ENCODE results near the gene GNAZ. TPM values are rescaled to one million over a fixed set of nuclear protein-coding genes. Genes with fewer than 3 reads are reported as not detected.

The GNAZ gene
- total and polyA plus RNA-seq, 2 experiments from 2014 or later, result 0.24 to 0.65 TPM

DNA sequence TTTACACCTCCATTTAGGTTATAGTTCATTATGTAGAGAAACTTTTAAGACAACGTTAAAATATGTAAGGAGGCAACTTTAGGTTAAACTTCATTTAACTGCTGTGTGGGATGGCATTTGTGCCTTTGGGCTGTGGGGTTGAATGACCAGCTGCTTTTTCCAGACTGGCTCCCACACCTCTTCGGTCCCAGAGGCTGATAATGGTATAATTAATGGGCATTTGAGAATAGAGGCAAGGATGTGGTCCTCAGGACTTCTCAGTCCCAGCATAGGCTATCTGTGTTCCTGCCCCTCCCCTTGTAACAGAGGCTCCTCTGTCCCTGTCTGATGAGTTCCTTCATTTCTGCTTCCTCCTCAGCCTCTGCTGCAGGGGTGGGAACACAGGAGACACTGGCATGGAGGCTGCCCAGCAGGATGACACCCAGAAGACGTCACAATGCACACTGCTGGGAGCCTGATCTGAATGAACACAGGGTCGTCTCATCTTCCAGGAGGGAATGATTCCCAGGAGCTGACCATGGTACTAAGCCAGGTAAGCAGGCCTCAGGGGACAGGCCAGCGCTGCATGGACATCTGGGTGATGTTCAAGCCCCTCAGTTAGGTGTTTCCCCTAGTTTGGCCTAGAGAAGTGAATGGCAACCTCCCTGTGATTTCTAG, 17.1 kb upstream of the GNAZ start:
- H3K4me3 ChIP-seq, result no peak overlapping the region
- no peaks in the 10 kb centered on the region for H3K9me2 ChIP-seq (ENCODE audit: insufficient read depth)
- DNase-seq, result no peak
- H3F3A ChIP-seq (ENCODE audit: insufficient read depth), result no peaks in the 10 kb centered on the region
- H3K4me1 ChIP-seq (ENCODE audit: insufficient read depth), result no peaks in the 10 kb centered on the region
- in situ Hi-C loops (cut with MboI), result no loop called here
- 19% methylated on average over 5 of the region's 5 CpGs for WGBS, 2 experiments (ENCODE audit: low coverage in 1 of 2, low lambda C conversion rate in 2 of 2, missing lambda C conversion rate in 2 of 2)
- H3K27me3 ChIP-seq (replicated peaks; ENCODE audit: insufficient read depth), result no peaks in the 10 kb centered on the region
- H3K27ac ChIP-seq, result no peak overlapping the region
- H4K20me1 ChIP-seq (ENCODE audit: insufficient read depth), result no peaks in the 10 kb centered on the region
- TF ChIP-seq EZH2 (IDR thresholded peaks at IDR 0.05; ENCODE audit: insufficient read depth, poor library complexity, severe bottlenecking) (no peak), EZH2phosphoT487 (IDR thresholded peaks at IDR 0.05; ENCODE audit: insufficient read depth, low read depth) (no peak)
- no peaks in the 10 kb centered on the region for H3K79me2 ChIP-seq (ENCODE audit: insufficient read depth)
- no peaks in the 10 kb centered on the region for H3K36me3 ChIP-seq (ENCODE audit: low read depth)
- no peak overlapping the region for H3K9ac ChIP-seq
- H3K9me3 ChIP-seq (ENCODE audit: low read depth), result no peaks in the 10 kb centered on the region
- H3K4me2 ChIP-seq (ENCODE audit: unreplicated experiment), result no peak overlapping the region
- H2AFZ ChIP-seq, result no peak overlapping the region

DNA sequence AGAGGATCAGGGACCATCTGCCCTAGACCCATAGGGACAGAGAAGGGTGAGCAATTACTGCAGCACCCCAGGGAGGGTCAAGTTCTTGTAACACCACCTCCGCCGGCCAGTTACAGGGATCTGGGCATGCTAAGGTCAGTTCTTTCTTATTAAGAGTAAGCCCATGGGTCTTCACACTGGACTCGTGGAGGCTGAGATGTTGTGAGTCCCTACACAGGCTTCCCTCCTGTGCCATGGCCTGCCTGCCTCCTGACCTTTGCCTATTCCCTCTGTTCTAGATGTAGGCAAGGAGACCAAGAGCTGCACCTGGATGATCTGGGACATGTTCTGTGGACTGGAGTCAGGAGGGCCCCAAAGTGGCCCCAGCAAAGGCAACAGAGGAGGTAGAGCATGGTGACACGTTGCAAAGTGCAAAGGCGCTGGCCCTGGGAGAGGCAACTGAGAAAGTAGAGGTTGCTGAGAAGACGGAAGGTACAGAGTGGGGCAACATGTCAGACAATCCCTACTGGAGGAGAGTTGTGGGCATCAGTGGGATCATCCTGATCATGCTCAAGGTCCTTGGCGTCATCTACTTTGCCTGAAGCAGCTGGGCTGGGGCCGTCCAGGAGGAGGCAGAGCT, 16.3 kb upstream of the GNAZ start:
- H3K36me3 ChIP-seq (ENCODE audit: low read depth), result no peaks in the 10 kb centered on the region
- no peak overlapping the region for H3K9ac ChIP-seq
- H2AFZ ChIP-seq, result no peak overlapping the region
- H3K9me2 ChIP-seq (ENCODE audit: insufficient read depth), result no peaks in the 10 kb centered on the region
- no peak overlapping the region for H3K4me2 ChIP-seq (ENCODE audit: unreplicated experiment)
- 53 to 68% methylated on average over 8 of the region's 8 CpGs for WGBS, 2 experiments (ENCODE audit: low coverage in 1 of 2, low lambda C conversion rate in 2 of 2, missing lambda C conversion rate in 2 of 2)
- no peaks in the 10 kb centered on the region for H3K4me1 ChIP-seq (ENCODE audit: insufficient read depth)
- no peaks in the 10 kb centered on the region for H4K20me1 ChIP-seq (ENCODE audit: insufficient read depth)
- in situ Hi-C loops (cut with MboI), result no loop called here
- no peak for TF ChIP-seq EZH2phosphoT487 (IDR thresholded peaks at IDR 0.05; ENCODE audit: insufficient read depth, low read depth)
- no peak for TF ChIP-seq EZH2 (IDR thresholded peaks at IDR 0.05; ENCODE audit: insufficient read depth, poor library complexity, severe bottlenecking)
- H3K9me3 ChIP-seq (ENCODE audit: low read depth), result no peaks in the 10 kb centered on the region
- H3F3A ChIP-seq (ENCODE audit: insufficient read depth), result no peaks in the 10 kb centered on the region
- H3K79me2 ChIP-seq (ENCODE audit: insufficient read depth), result no peaks in the 10 kb centered on the region
- no peaks in the 10 kb centered on the region for H3K27me3 ChIP-seq (replicated peaks; ENCODE audit: insufficient read depth)
- no peak overlapping the region for H3K4me3 ChIP-seq
- no peak overlapping the region for H3K27ac ChIP-seq
- DNase-seq, result no peak

DNA sequence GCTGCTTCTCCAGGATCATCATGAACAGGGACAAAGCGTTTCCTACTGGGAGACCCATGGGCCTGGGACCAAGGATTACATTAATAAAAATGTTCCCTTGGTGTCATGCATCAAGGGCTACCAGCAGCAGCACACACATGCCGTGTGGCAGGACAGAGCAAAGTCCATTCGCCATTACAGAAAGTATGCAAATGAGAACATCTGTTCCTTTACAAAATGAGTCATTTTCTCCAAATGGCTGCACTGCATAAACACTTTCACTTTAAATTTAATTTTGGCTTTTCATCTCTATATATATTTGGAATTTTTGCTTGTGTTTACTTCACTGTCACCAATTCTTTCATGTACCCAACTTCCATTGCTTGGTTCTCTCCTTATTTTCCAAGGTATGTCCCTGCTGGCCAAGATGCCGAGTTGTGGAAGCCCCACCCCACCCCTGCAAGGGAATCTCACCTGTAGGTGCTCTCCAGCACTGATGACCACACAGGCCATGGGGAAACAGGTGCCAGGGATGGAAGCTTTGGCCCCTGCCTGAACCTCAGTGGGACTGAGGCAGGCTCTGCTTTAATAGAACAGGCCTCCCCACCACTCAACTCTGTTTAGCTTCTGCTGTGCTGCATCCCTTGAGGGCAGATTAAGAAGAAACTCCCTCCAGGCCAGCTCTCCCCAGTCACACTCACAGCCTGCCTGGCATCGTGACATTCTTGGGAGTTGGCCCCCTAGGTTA, 15.6 kb upstream of the GNAZ start:
- Histone ChIP-seq H3K9ac (no peak overlapping the region), H3K79me2 (ENCODE audit: insufficient read depth) (no peaks in the 10 kb centered on the region), H3F3A (ENCODE audit: insufficient read depth) (no peaks in the 10 kb centered on the region), H2AFZ (no peak overlapping the region), H3K27ac (no peak overlapping the region), H3K4me2 (ENCODE audit: unreplicated experiment) (no peak overlapping the region), H3K9me3 (ENCODE audit: low read depth) (no peaks in the 10 kb centered on the region), H3K27me3 (replicated peaks; ENCODE audit: insufficient read depth) (no peaks in the 10 kb centered on the region), H3K4me3 (no peak overlapping the region), H3K4me1 (ENCODE audit: insufficient read depth) (no peaks in the 10 kb centered on the region), H4K20me1 (ENCODE audit: insufficient read depth) (no peaks in the 10 kb centered on the region), H3K9me2 (ENCODE audit: insufficient read depth) (no peaks in the 10 kb centered on the region), H3K36me3 (ENCODE audit: low read depth) (no peaks in the 10 kb centered on the region)
- no peak for DNase-seq
- in situ Hi-C loops (cut with MboI), result no loop called here
- WGBS, 2 experiments (ENCODE audit: low coverage in 1 of 2, low lambda C conversion rate in 2 of 2, missing lambda C conversion rate in 2 of 2), result 28 to 35% methylated on average over 5 of the region's 5 CpGs
- TF ChIP-seq EZH2phosphoT487 (IDR thresholded peaks at IDR 0.05; ENCODE audit: insufficient read depth, low read depth), result no peak
- no peak for TF ChIP-seq EZH2 (IDR thresholded peaks at IDR 0.05; ENCODE audit: insufficient read depth, poor library complexity, severe bottlenecking)

DNA sequence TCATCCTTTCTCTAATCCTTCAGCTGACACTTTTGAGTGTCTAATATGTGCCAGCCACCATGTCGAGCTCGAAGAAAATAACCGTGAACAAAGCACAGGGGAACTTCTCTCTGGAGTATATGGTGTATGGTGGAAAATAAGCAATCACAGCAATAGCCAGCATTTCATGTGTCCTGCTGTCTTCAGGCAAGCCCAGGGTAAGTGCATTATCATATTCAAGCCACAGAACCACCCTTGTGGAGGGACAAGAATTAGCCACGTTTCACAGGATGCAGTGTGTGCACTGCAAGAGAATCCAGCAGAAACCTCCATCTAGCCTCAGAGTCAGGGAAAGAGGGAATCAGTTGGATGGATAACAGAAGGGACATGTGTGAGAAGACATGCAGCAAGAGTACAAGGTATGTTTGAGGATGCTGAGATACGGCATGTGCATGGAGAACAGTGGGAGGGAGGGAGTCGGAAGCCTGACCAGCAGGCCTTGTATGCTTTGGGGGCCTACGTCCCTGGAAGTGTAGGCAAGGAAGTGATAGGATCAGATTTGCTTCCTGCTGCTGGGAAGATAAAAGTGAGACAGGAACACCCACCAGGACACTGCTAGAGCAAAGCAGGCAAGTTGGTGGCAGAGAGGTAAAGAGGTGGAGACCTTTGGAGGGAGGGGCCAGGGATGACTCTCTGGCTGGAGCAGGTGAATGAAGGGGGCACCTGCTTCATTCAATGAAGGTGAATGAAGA, 14.7 kb upstream of the GNAZ start:
- Histone ChIP-seq H3K79me2 (ENCODE audit: insufficient read depth) (no peaks in the 10 kb centered on the region), H3K9ac (no peak overlapping the region), H3K4me2 (ENCODE audit: unreplicated experiment) (no peak overlapping the region), H3K4me3 (no peak overlapping the region), H3K4me1 (ENCODE audit: insufficient read depth) (no peaks in the 10 kb centered on the region), H3K27me3 (replicated peaks; ENCODE audit: insufficient read depth) (no peaks in the 10 kb centered on the region), H3K9me3 (ENCODE audit: low read depth) (no peaks in the 10 kb centered on the region), H3K36me3 (ENCODE audit: low read depth) (no peaks in the 10 kb centered on the region), H3K27ac (no peak overlapping the region), H2AFZ (no peak overlapping the region), H3K9me2 (ENCODE audit: insufficient read depth) (no peaks in the 10 kb centered on the region), H4K20me1 (ENCODE audit: insufficient read depth) (no peaks in the 10 kb centered on the region), H3F3A (ENCODE audit: insufficient read depth) (no peaks in the 10 kb centered on the region)
- WGBS, 2 experiments (ENCODE audit: low coverage in 1 of 2, low lambda C conversion rate in 2 of 2, missing lambda C conversion rate in 2 of 2), result 36 to 44% methylated on average over 7 of the region's 7 CpGs
- in situ Hi-C loops (cut with MboI), result no loop called here
- DNase-seq, result no peak
- TF ChIP-seq EZH2phosphoT487 (IDR thresholded peaks at IDR 0.05; ENCODE audit: insufficient read depth, low read depth) (no peak), EZH2 (IDR thresholded peaks at IDR 0.05; ENCODE audit: insufficient read depth, poor library complexity, severe bottlenecking) (no peak)
